Measurements from ENCODE around the gene STPG4.
"Not testable (repeated sequence)": the region's sequence is repeated elsewhere in the genome, so short reads cannot be mapped to it uniquely, and the experiment has no call there.

GRCh38 chr2:47124740-47125139 lies 30.4 kb downstream of the STPG4 start:
- not testable (repeated sequence) for TF ChIP-seq CTCF, POLR2A (IDR thresholded peaks at IDR 0.05)

All from prostate gland (tissue), 2 donors.